OCI-LY7 (cell line): ENCODE results near the gene SIGLEC6. TPM values are rescaled to one million over a fixed set of nuclear protein-coding genes. Genes with fewer than 3 reads are reported as not detected.
"Not testable (repeated sequence)": the region's sequence is repeated elsewhere in the genome, so short reads cannot be mapped to it uniquely, and the experiment has no call there.

Experiments used
- BruUV-seq: library from RNA; stranded (reverse); fragments of 400-500 nt; replicated peaks from 2 replicates; lab custom pipeline; 2021; lab: Mats Ljungman, UMichigan
- CTCF ChIA-PET: fragments of 300-600 bp; sonication (Branson Sonifier 250); formaldehyde crosslinking; loops from one replicate; lab custom pipeline; 2022; ENCODE audit warnings: antibody characterized with exemption; ENCODE audit not compliant: unreplicated experiment; lab: Charles Lee
- POLR2A ChIA-PET: fragments of 300-600 bp; sonication (Branson Sonifier 250); formaldehyde crosslinking; loops from one replicate; lab custom pipeline; 2022; ENCODE audit warnings: antibody characterized with exemption; lab: Charles Lee
- DNase-seq: peaks from one replicate; pipeline ENCODE4 v3.0.0-alpha.2; 2015; ENCODE audit warnings: low spot score
- H2AFZ ChIP-seq: fragments of 200-600 bp; sonication (generic), shearing (Covaris generic); 2 replicates; pipeline ENCODE4 v1.6.1; 2014; ENCODE audit warnings: mild to moderate bottlenecking, antibody characterized with exemption, low read length, moderate library complexity
- H3K27ac ChIP-seq: fragments of 200-600 bp; sonication (generic); 2 replicates; pipeline ENCODE4 v1.5.1; 2014; ENCODE audit warnings: mixed run types, low read depth, mild to moderate bottlenecking, moderate library complexity, low read length, inconsistent platforms; ENCODE audit not compliant: poor library complexity, severe bottlenecking
- H3K36me3 ChIP-seq: fragments of 200-600 bp; sonication (generic); 2 replicates; pipeline ENCODE4 v1.6.1; 2014; ENCODE audit warnings: mild to moderate bottlenecking, antibody characterized with exemption, low read length, moderate library complexity, mixed read lengths; ENCODE audit not compliant: insufficient read depth
- H3K4me1 ChIP-seq: fragments of 200-600 bp; sonication (generic); 2 replicates; pipeline ENCODE4 v1.5.1; 2014; ENCODE audit warnings: mild to moderate bottlenecking, low read length; ENCODE audit not compliant: insufficient read depth, poor library complexity, severe bottlenecking
- H3K4me2 ChIP-seq: fragments of 200-600 bp; sonication (generic); 2 replicates; pipeline ENCODE4 v1.6.1; 2014; ENCODE audit warnings: mild to moderate bottlenecking, low read length
- H3K4me3 ChIP-seq: fragments of 200-600 bp; sonication (generic); 2 replicates; pipeline ENCODE4 v1.5.1; 2014; ENCODE audit warnings: mild to moderate bottlenecking, low read depth, low read length; ENCODE audit not compliant: poor library complexity, severe bottlenecking
- H3K79me2 ChIP-seq: fragments of 200-600 bp; sonication (generic); 2 replicates; pipeline ENCODE4 v1.6.1; 2016; ENCODE audit warnings: low read depth, mild to moderate bottlenecking, low read length, moderate library complexity, mixed read lengths; ENCODE audit not compliant: insufficient read depth
- H3K9me2 ChIP-seq: fragments of 200-600 bp; sonication (generic); 2 replicates; pipeline ENCODE4 v1.6.1; 2016; ENCODE audit warnings: mild to moderate bottlenecking, low read length, mixed read lengths; ENCODE audit not compliant: insufficient read depth
- H3K9me3 ChIP-seq: fragments of 200-600 bp; sonication (generic); 2 replicates; pipeline ENCODE4 v1.6.1; 2014; ENCODE audit warnings: mild to moderate bottlenecking, mixed run types, low read length, mixed read lengths
- H4K20me1 ChIP-seq: fragments of 200-600 bp; sonication (generic); 2 replicates; pipeline ENCODE4 v1.6.1; 2014; ENCODE audit warnings: mild to moderate bottlenecking, antibody characterized with exemption, low read length, moderate library complexity, mixed read lengths; ENCODE audit not compliant: insufficient read depth
- EZH2phosphoT487 ChIP-seq: fragments of 200-600 bp; sonication (generic); IDR thresholded peaks from 2 replicates; pipeline ENCODE4 v1.6.1; 2018; ENCODE audit warnings: low read depth, borderline replicate concordance, mild to moderate bottlenecking, mixed run types, antibody characterized with exemption, low read length, moderate library complexity, mixed read lengths
- intact Hi-C: fragments of 100-400 bp; cut with micrococcal nuclease; formaldehyde crosslinking; loops from one replicate; pipeline ENCODE4 v1.10.0; 2022; ENCODE audit not compliant: unreplicated experiment
- total RNA-seq, 2 experiments: library from RNA; depleted of rRNA in 1 of 2; stranded (reverse); fragments of >200 nt in 1 of 2; shearing (Covaris generic) in 1 of 2; gene quantifications; 2 replicates each; pipeline ENCODE4 v1.2.3, GENCODE V29; 2014 to 2022
- TF ChIP-seq, protein P1 (sequence below): fragments of 200-600 bp; sonication (generic); conservative IDR thresholded peaks from 2 replicates; pipeline ENCODE4 v1.5.1; 2014; ENCODE audit warnings: mild to moderate bottlenecking, antibody characterized with exemption, low read length, moderate library complexity, mixed read lengths

SIGLEC6 gene
- total RNA-seq, 2 experiments from 2014 or later = not detected

DNA sequence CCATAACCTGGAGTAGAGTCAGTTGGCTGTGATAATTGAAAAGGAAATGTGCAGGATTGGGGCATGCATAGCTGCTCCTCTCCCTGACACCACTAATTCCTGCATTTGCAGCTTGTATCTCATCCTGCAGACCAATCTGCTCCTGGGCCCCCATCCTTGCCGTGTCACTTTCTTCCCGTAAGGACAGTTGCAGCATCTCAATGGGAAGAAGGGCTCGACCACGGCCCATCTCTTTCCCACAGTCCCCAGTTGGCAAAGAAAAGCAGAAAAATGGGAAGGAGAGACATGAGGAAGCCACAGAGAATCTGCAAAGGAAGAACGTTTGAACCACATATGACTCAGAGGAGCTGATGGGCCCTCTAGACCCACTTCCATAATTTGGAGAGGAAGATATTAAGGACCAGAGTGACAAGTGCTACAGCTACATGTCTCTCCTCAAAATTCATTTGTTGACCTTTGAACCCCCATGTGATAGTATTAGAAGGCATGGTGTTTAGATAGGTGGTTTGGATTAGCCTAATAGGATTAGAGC is 28.1 kb downstream of the SIGLEC6 start:
- POLR2A ChIA-PET = no interaction called here
- Histone ChIP-seq H3K79me2 (no peaks in the 10 kb centered on the region), H3K9me3 (no peaks in the 10 kb centered on the region), H3K36me3 (no peaks in the 10 kb centered on the region), H2AFZ (no peak overlapping the region), H3K27ac (no peak overlapping the region), H3K4me2 (no peak overlapping the region), H4K20me1 (no peaks in the 10 kb centered on the region), H3K4me3 (no peak overlapping the region), H3K4me1 (no peaks in the 10 kb centered on the region), H3K9me2 (no peaks in the 10 kb centered on the region)
- BruUV-seq = no TSS peak
- TF ChIP-seq, protein P1, sequence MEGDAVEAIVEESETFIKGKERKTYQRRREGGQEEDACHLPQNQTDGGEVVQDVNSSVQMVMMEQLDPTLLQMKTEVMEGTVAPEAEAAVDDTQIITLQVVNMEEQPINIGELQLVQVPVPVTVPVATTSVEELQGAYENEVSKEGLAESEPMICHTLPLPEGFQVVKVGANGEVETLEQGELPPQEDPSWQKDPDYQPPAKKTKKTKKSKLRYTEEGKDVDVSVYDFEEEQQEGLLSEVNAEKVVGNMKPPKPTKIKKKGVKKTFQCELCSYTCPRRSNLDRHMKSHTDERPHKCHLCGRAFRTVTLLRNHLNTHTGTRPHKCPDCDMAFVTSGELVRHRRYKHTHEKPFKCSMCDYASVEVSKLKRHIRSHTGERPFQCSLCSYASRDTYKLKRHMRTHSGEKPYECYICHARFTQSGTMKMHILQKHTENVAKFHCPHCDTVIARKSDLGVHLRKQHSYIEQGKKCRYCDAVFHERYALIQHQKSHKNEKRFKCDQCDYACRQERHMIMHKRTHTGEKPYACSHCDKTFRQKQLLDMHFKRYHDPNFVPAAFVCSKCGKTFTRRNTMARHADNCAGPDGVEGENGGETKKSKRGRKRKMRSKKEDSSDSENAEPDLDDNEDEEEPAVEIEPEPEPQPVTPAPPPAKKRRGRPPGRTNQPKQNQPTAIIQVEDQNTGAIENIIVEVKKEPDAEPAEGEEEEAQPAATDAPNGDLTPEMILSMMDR = no peak
- TF ChIP-seq EZH2phosphoT487 = no peak
- CTCF ChIA-PET = no interaction called here
- intact Hi-C loops = no loop called here
- no peak for DNase-seq

DNA sequence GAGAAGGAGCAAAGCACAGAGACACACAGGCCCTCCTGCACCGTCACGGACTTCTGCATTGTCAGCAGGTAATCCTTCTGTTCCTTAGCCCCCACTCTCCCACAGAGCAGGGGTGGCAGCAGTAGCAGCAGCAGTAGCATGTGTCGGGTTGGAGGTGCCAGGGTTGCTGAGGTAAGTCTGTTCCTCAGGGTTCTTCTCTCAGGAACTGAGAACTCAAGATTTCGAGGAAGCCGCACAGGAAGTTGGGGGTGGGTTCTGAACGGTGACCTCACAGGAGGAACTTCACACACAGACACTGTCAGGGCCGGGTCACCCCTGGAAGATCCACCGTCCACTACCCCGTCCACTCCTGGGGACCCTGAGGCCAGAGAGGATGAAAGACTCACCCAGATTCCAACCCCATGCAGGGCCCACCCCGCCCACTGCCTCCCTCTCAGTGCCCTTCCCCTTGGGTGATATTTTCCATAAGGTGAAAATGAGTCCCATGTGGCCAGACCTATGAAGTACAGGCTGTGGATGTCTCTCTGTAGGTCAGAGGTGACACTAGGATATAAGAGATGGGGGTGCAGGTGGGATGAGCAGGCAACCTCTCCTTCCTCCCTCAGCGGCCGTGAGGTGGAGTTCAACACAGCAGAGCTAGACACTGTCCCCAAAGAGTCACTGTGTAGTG is 29.7 kb downstream of the SIGLEC6 start, which contains the start of gene SIGLEC12:
Gene SIGLEC12 (minus strand): TSS at position 207 of the 670 bp plus-strand sequence. CDS start 67 bp downstream, at position 140.
- Histone ChIP-seq H3K9me2 (no peaks in the 10 kb centered on the region), H3K9me3 (no peaks in the 10 kb centered on the region), H3K79me2 (no peaks in the 10 kb centered on the region), H2AFZ (no peak within 1 kb of the TSS), H3K4me3 (no peak within 1 kb of the TSS), H3K36me3 (no peaks in the 10 kb centered on the region), H3K27ac (no peak within 1 kb of the TSS), H3K4me1 (no peaks in the 10 kb centered on the region), H3K4me2 (no peak within 1 kb of the TSS), H4K20me1 (no peaks in the 10 kb centered on the region)
- ChIA-PET POLR2A (no interaction called here), CTCF (no interaction called here)
- no TSS peak for BruUV-seq
- no peak for DNase-seq
- intact Hi-C loops = no loop called here
- TF ChIP-seq EZH2phosphoT487 = no peak
- TF ChIP-seq, protein P1 = no peak

DNA sequence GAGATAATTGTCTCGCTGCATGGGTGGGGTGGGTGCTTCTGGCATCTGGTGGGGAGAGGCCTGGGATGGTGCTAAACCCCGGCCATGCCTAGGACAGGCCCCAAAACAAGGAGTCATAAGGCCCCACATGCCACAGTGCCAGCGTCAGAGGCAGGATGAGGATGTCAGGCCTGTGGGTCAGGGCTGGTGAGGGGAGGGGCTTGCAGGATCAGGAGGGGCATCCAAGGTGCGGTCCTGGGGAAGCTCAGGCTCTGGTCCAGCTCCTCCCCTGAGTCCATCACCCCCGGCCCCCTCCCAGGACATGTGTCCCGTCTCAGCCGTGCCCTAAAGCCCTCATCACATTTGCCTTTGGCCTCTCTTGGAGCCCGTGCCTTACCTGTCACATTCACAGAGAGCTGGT is 30.5 kb downstream of the SIGLEC6 start:
- DNase-seq, H3K4me2 ChIP-seq, BruUV-seq, H3K27ac ChIP-seq, intact Hi-C loops, H4K20me1 ChIP-seq, H3K9me3 ChIP-seq, H3K79me2 ChIP-seq, POLR2A ChIA-PET, H3K9me2 ChIP-seq, H3K36me3 ChIP-seq, CTCF ChIA-PET, H2AFZ ChIP-seq, H3K4me3 ChIP-seq, H3K4me1 ChIP-seq: not testable (repeated sequence)
